ENCODE results near the gene GLI3. TPM values are rescaled to one million over a fixed set of nuclear protein-coding genes. Genes with fewer than 3 reads are reported as not detected.

The GLI3 gene
- total RNA-seq, 2 experiments from 2014 or later = 0.12 TPM; not detected in 1

DNA sequence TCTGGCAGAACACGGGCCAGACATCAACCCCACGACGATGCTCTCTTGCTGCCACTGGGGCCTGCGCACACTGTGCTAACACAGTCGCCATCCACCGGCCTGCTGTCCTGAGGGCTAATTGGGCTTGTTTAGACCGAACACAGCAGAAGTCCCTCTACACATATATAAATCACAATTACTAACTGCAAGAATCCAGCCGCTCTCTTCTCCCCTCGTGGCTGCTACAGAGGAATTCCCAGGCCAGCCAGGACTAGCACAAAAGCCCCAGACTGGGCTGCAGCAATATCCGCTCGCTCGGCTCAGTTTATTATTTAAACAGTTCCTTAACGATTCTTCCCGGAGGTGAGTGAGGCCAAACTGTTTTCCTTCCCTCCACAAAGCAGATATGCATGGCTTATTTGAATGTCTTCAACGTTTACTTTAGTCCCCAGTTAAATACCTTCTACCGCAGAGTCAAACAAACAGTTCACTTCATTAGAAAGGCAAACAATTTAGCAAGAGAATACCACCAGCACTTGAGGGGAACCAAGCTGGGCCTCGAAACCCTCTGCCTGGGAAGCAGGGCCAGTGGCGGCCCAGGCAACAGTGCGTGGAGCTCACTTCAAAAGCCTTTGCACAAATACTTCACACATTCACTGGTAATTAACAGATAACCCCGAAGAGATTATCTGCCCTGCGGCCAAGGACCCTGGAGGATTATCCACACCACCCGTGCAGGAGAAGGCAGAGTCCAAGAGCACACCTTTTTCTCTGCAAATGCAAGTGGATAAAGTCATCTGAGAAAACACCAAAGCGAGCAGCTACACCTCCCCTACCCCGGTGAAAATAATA, 145.3 kb downstream of the GLI3 start:
- Mint-ChIP-seq H3K27ac (no peak overlapping the region), H3K36me3 (ENCODE audit: low read depth) (no peaks in the 10 kb centered on the region), H3K4me3 (no peak overlapping the region), H3K27me3 (no peaks in the 10 kb centered on the region), H3K9me3 (no peaks in the 10 kb centered on the region), H3K4me1 (no peaks in the 10 kb centered on the region)
- DNase-seq = no peak
- ChIA-PET CTCF (no interaction called here), POLR2A (no interaction called here)

DNA sequence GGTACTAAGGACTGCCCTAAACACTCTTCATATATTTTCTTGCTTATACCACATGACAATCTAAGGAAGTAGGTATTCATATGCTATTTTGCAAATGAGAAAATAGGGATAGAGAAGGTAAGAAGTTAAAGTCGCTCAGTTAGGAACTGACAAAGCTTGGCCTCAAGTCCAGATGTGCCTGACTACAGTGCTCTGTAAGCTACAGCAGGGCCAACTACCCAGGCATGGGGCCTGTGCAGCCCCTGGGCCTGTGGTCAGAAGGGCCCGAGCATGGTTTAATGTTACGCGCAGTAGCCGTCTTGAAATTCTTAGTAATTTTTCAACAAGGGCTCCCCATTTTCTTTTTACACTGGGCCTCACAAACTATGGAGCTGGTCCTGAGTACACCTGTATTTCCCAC, 146.2 kb downstream of the GLI3 start:
- DNase-seq = no peak
- Mint-ChIP-seq H3K27me3 (no peaks in the 10 kb centered on the region), H3K4me1 (no peaks in the 10 kb centered on the region), H3K9me3 (no peaks in the 10 kb centered on the region), H3K4me3 (no peak overlapping the region), H3K36me3 (ENCODE audit: low read depth) (no peaks in the 10 kb centered on the region), H3K27ac (no peak overlapping the region)
- POLR2A ChIA-PET = no interaction called here
- CTCF ChIA-PET = no interaction called here

DNA sequence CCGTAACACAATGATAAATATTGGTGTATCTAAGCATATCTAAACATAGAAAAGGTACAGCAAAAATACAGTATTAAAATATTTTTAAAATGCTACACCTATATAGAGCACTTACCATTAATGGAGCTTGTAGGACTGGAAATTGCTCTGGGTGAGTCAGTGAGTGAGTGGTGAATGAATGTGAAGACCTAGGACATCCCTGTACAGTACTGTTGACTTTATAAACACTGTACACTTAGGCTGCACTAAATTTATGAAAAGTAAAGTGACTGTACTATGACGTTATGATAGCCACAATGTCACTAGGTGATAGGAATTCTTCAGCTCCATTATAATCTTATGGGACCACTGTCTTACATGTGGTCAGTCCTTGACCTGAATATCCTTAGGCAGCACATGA, 147.0 kb downstream of the GLI3 start:
- H3K27ac Mint-ChIP-seq = no peak overlapping the region
- no peaks in the 10 kb centered on the region for H3K9me3 Mint-ChIP-seq
- CTCF ChIA-PET = no interaction called here
- POLR2A ChIA-PET = no interaction called here
- H3K4me3 Mint-ChIP-seq = no peak overlapping the region
- no peaks in the 10 kb centered on the region for H3K36me3 Mint-ChIP-seq (ENCODE audit: low read depth)
- no peak for DNase-seq
- H3K4me1 Mint-ChIP-seq = no peaks in the 10 kb centered on the region
- no peaks in the 10 kb centered on the region for H3K27me3 Mint-ChIP-seq

DNA sequence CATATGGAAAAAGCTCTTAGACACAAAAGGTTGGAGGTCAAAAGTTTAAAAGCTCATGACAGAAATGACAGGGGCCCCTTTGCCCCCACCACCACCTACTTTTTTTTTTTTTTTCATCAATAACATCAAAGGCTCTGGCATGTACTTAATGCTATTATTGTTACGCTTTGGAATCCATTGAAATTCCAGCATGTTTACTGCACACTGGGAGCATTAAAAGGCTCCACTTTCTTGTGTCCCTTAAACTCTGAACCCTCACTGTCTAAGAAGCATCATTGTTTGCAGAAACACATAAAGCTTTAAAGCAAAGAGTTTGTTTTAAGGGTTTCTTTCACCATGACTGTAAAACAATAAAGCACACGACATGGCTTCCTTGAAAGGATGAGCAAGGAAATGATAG, 149.4 kb downstream of the GLI3 start:
- DNase-seq = no peak
- no peaks in the 10 kb centered on the region for H3K27me3 Mint-ChIP-seq
- H3K9me3 Mint-ChIP-seq = no peaks in the 10 kb centered on the region
- no peak overlapping the region for H3K27ac Mint-ChIP-seq
- no peaks in the 10 kb centered on the region for H3K36me3 Mint-ChIP-seq (ENCODE audit: low read depth)
- no peak overlapping the region for H3K4me3 Mint-ChIP-seq
- POLR2A ChIA-PET = no interaction called here
- no peaks in the 10 kb centered on the region for H3K4me1 Mint-ChIP-seq
- CTCF ChIA-PET = no interaction called here

DNA sequence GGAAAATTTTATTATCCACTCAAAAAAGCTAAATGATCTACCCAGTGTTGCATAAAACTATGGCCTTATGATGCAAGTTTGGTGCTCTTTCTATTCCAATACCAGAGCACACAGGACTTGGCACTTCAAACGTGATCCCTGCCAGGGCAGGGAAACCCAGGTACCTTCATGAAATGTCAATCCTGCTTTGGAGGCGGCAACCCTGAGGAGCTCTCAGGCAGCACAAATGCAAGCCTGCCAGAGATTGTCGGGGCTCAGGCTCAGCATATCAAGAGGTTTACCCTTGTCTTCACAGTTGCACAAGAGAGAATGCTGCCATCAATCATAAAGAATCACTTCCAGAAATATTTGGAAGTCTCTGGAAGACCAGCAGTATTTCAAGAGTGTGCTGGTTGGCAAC, 151.5 kb downstream of the GLI3 start:
- no peak for DNase-seq
- Mint-ChIP-seq H3K36me3 (ENCODE audit: low read depth) (no peaks in the 10 kb centered on the region), H3K27ac (no peak overlapping the region), H3K9me3 (no peaks in the 10 kb centered on the region), H3K4me3 (no peak overlapping the region), H3K27me3 (peaks cover 5% of the 10 kb centered on the region), H3K4me1 (no peaks in the 10 kb centered on the region)
- CTCF ChIA-PET = no interaction called here
- POLR2A ChIA-PET = no interaction called here

DNA sequence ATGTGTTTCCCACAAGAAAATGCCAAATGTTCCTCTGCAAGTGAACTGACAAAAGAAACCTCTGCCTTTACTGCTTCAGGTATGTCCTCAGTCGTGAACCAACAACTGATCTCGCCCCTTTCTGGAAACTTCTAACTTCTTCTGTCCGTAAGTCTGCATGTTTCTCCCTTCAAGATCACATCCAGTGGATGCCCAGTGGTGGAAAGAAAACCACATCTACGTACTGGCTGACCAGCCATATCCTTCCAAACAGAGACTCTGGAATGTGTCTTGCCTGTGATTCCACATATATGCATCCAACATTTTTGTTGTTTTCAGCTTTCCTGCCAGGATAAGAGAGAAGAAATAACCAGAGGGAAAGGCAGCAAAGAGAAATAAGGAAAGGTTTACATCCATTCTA, 152.7 kb downstream of the GLI3 start:
- DNase-seq = no peak

DNA sequence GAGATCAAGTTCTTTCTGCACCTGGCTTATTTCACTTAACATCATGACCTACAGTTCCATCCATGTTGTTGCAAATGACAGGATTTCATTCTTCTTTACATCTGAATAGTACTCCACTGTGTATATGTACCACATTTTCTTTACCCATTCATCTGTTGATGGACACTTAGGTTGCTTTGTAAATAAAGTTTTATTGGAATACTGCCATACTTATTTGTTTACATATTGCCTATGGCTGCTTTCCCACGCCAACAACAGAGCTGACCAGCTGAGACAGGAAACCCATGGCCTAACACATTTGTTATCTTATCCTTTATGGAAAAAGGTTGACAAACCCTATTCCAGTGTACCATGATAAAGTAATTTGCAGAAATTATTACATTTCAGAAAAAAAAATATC, 153.7 kb downstream of the GLI3 start:
- H3K36me3 Mint-ChIP-seq (ENCODE audit: low read depth) = no peaks in the 10 kb centered on the region
- ChIA-PET POLR2A (no interaction called here), CTCF (no interaction called here)
- H3K4me3 Mint-ChIP-seq = no peak overlapping the region
- peaks cover 5% of the 10 kb centered on the region for H3K27me3 Mint-ChIP-seq
- no peak overlapping the region for H3K27ac Mint-ChIP-seq
- H3K9me3 Mint-ChIP-seq = no peaks in the 10 kb centered on the region
- no peak for DNase-seq
- no peaks in the 10 kb centered on the region for H3K4me1 Mint-ChIP-seq

More for the DNA sequence above, 152.7 kb downstream of the GLI3 start:
- POLR2A ChIA-PET = no interaction called here
- Mint-ChIP-seq H3K27me3 (peaks cover 5% of the 10 kb centered on the region), H3K4me1 (no peaks in the 10 kb centered on the region), H3K4me3 (no peak overlapping the region), H3K27ac (no peak overlapping the region), H3K9me3 (no peaks in the 10 kb centered on the region), H3K36me3 (ENCODE audit: low read depth) (no peaks in the 10 kb centered on the region)
- CTCF ChIA-PET = no interaction called here

DNA sequence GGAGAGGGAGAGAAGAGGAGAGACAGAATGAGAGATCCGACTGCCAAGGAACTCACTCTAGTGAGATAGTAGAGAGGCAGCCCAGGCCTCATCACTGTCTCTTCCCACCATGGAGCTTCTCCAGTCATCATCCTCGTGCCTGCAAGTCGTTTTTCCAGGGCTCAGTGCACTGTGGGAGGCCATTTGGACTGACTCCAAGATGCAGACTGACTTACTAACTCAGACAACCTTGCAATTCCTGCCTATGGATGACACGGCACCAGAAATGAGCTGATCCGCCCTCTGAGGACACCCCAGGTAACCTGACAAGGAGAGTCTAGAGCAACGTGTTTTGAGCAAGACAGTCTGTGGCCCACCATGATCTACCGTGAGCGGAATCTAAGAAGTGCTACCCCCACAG, 154.9 kb downstream of the GLI3 start:
- Mint-ChIP-seq H3K27ac (no peak overlapping the region), H3K4me3 (no peak overlapping the region), H3K27me3 (peaks cover 5% of the 10 kb centered on the region), H3K36me3 (ENCODE audit: low read depth) (no peaks in the 10 kb centered on the region), H3K9me3 (no peaks in the 10 kb centered on the region), H3K4me1 (no peaks in the 10 kb centered on the region)
- ChIA-PET POLR2A (no interaction called here), CTCF (interaction anchor here (0.6 kb wide), 1 partner anchor 707 kb away, joined by 3 read pairs; no protein-coding TSS in a partner anchor)
- no peak for DNase-seq

DNA sequence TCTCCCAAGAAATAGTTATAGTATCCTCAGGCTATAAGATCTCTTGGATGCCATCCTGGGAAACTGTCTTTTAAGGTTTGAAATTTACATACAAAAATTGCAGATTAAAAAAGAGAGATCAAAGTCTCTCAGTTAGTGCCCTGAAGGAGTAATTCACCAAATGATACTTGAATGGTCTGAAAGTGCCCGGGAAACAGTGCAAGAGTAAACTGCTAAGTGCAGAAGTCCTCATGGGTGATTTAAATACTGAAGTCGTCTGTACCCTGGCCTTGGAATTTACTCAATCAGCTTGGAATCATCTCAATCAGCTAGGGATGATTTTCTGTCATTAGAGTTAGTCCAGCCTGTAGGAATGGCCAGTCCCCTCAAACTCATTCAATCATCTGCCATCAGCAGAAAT, 155.3 kb downstream of the GLI3 start:
- POLR2A ChIA-PET = no interaction called here
- H3K27ac Mint-ChIP-seq = no peak overlapping the region
- H3K4me3 Mint-ChIP-seq = no peak overlapping the region
- H3K9me3 Mint-ChIP-seq = no peaks in the 10 kb centered on the region
- no peaks in the 10 kb centered on the region for H3K36me3 Mint-ChIP-seq (ENCODE audit: low read depth)
- CTCF ChIA-PET = no interaction called here
- H3K4me1 Mint-ChIP-seq = no peaks in the 10 kb centered on the region
- no peak for DNase-seq
- H3K27me3 Mint-ChIP-seq = peaks cover 5% of the 10 kb centered on the region

DNA sequence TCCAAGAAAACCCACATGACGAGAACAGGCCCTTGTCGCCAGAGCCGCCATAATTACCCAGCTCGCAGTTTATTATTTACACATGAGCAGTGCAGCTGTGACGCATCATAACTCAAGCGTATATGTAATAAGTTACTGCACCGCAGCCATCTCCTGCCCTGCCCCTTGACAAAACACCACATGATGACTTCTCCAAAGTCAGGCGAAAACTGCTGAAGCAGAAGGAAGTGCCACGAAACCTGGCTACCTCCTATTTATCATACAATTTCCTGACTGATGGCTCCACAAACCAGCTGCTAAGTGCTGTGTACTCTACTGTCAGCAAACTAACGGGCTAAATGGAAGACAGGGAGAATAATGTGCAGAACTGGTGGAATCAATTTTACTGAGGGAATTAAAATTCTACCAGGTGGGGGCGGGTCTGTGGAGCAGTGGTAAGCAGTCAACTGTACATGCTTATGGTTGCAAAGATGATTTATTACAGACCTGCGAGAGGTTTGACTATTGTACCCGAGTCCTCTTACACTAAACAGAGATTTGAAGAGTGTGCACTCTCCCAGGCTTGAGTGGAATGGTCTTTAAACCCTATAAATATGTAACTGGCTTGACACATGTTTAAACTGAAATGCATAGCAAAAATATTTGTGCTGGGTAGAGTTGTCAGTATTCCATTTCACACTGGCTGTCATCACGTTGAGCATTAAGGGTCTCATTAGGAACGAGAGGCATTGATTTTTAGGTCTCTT, 156.0 kb downstream of the GLI3 start:
- H3K27me3 Mint-ChIP-seq = peaks cover 5% of the 10 kb centered on the region
- H3K27ac Mint-ChIP-seq = no peak overlapping the region
- ChIA-PET CTCF (no interaction called here), POLR2A (no interaction called here)
- H3K4me3 Mint-ChIP-seq = no peak overlapping the region
- DNase-seq = no peak
- H3K4me1 Mint-ChIP-seq = no peaks in the 10 kb centered on the region
- H3K36me3 Mint-ChIP-seq (ENCODE audit: low read depth) = no peaks in the 10 kb centered on the region
- no peaks in the 10 kb centered on the region for H3K9me3 Mint-ChIP-seq

DNA sequence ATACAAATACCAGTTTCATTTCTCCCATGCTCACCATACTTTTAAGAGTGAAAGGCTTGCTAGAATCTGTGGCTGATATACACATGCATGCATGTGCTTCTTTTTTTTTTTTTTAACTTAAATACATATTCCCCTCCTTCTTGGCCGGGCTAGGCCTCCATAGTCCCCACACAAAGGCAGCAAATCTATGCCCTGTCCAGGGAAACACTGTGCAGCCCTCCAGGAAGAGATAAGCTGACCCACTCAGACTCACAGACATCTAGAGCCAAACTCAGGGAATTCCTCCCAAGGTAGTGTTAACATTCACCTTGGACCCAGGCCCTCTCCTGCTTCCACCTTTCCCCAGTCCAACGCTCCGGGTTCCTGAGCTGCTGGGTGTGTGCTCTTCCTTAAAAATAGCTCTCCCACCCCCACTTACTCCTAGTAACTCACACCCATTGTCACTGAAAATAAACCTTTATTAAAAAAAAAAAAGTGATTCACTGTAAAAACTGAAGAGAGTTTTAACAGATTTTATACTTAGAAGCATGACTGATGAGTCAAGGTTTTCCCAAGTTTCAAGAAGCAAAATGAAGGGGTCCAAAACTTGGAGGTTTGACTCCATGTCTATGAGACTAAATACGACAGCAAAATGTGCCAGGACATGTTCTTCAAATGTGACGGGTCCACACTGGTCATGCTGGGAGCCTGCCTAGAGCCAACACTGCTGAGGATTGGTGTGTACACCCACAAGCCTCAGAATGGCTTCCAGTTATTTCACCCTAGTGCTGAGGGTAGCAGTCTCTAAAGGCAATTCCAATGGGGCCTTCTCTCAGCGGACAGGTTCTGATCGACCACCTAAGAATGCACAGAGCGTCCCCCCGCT, 159.5 kb downstream of the GLI3 start:
- CTCF ChIA-PET = no interaction called here
- Mint-ChIP-seq H3K27ac (no peak overlapping the region), H3K27me3 (peaks cover 5% of the 10 kb centered on the region), H3K36me3 (ENCODE audit: low read depth) (no peaks in the 10 kb centered on the region), H3K4me1 (no peaks in the 10 kb centered on the region), H3K9me3 (no peaks in the 10 kb centered on the region), H3K4me3 (no peak overlapping the region)
- DNase-seq = no peak
- POLR2A ChIA-PET = no interaction called here

DNA sequence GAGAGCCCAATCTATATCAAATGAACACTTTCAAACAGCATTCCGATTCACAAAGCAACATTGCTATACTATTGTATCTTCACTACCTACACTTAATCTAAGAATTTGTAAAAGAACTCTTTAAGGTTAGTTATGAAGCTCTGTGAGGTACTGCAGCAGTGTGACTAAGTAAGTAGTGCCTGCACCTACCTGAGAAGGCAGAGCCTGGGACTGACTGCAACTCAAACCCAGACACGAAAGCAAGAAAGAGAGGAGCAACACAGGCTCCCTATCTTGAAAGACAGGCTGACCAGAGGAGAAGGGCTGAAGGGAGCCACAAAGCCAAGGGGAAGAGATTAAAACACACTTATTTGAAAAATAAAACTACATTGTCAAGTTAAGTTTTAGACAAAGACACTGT, 160.1 kb downstream of the GLI3 start:
- H3K9me3 Mint-ChIP-seq = no peaks in the 10 kb centered on the region

DNA sequence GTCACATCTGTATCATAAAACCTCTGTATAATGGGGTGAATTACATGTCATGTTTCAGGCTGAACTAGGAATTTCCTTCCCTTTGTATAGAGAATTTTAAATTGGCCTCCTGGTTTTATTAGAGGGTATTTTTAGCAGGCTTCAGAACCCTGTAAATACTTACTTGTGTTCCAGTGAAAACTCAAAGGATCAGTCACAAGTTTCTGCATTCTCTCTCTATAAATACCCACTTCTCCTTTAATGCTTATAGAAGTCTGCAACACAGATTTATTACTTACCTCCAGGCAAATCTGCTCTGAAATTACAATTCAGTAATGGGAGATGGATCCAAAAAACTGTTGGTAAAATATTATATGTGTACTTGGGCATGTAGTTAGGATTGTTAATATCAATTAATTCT, 161.6 kb downstream of the GLI3 start:
- DNase-seq = no peak
- H3K27ac Mint-ChIP-seq = no peak overlapping the region
- no peaks in the 10 kb centered on the region for H3K9me3 Mint-ChIP-seq
- H3K4me1 Mint-ChIP-seq = no peaks in the 10 kb centered on the region
- H3K27me3 Mint-ChIP-seq = no peaks in the 10 kb centered on the region
- ChIA-PET CTCF (no interaction called here), POLR2A (no interaction called here)
- H3K36me3 Mint-ChIP-seq (ENCODE audit: low read depth) = no peaks in the 10 kb centered on the region
- no peak overlapping the region for H3K4me3 Mint-ChIP-seq

More for the DNA sequence above, 160.1 kb downstream of the GLI3 start:
- Mint-ChIP-seq H3K27ac (no peak overlapping the region), H3K4me3 (no peak overlapping the region), H3K36me3 (ENCODE audit: low read depth) (no peaks in the 10 kb centered on the region), H3K4me1 (no peaks in the 10 kb centered on the region), H3K27me3 (peaks cover 5% of the 10 kb centered on the region)
- ChIA-PET CTCF (no interaction called here), POLR2A (no interaction called here)
- DNase-seq = no peak
